CD8-positive, alpha-beta memory T cell (primary cell): ENCODE data around the gene FZR1. TPM values are rescaled to one million over a fixed set of nuclear protein-coding genes. Genes with fewer than 3 reads are reported as not detected.
A peak's percentile ranks its signal among the peaks of the same experiment; 100 is the strongest.

Experiments
- CTCF ChIA-PET: fragments of 350-600 bp; sonication (Branson Sonifier 250); formaldehyde crosslinking; loops from one replicate; lab custom pipeline; 2021; ENCODE audit warnings: antibody characterized with exemption; lab: Charles Lee
- POLR2A ChIA-PET: fragments of 350-600 bp; sonication (Branson Sonifier 250); formaldehyde crosslinking; loops from one replicate; lab custom pipeline; 2021; ENCODE audit warnings: antibody characterized with exemption; lab: Charles Lee
- DNase-seq, 5 donors: peaks; one replicate each; pipeline versions ENCODE4 v3.0.0 to v3.0.0-alpha.2; 2020 to 2022; ENCODE audit warnings: mixed read lengths in 1 of 5
- H3K27ac ChIP-seq: one replicate; pipeline ENCODE4 v1.7.0; 2013; ENCODE audit warnings: low read depth, mild to moderate bottlenecking, low read length, moderate library complexity
- H3K27me3 ChIP-seq: 2 replicates; pipeline ENCODE4 v1.7.0; 2013; ENCODE audit warnings: low read length, mild to moderate bottlenecking; ENCODE audit not compliant: insufficient read depth, poor library complexity, severe bottlenecking
- H3K36me3 ChIP-seq: 2 replicates; pipeline ENCODE4 v1.7.0; 2013; ENCODE audit warnings: mild to moderate bottlenecking, low read length, moderate library complexity; ENCODE audit not compliant: insufficient read depth
- H3K4me1 ChIP-seq: 2 replicates; pipeline ENCODE4 v1.7.0; 2013; ENCODE audit warnings: mild to moderate bottlenecking, low read length, moderate library complexity; ENCODE audit not compliant: insufficient read depth
- H3K4me3 ChIP-seq: 2 replicates; pipeline ENCODE4 v1.7.0; 2013; ENCODE audit warnings: mild to moderate bottlenecking, low read length
- H3K9me3 ChIP-seq: 2 replicates; pipeline ENCODE4 v1.7.0; 2013; ENCODE audit warnings: mild to moderate bottlenecking, low read length
- H3K27ac Mint-ChIP-seq, 8 donors: one replicate each; pipeline ENCODE4 v1.8.0; 2020 to 2021; ENCODE audit warnings: mixed read lengths in 8 of 8, mild to moderate bottlenecking in 6 of 8, inconsistent platforms in 3 of 8, moderate library complexity in 3 of 8
- H3K27me3 Mint-ChIP-seq, 2 donors: one replicate each; pipeline ENCODE4 v1.8.0; 2020 to 2021; ENCODE audit warnings: mixed read lengths in 2 of 2, mild to moderate bottlenecking in 1 of 2, moderate library complexity in 1 of 2
- H3K36me3 Mint-ChIP-seq, 3 donors: one replicate each; pipeline ENCODE4 v1.8.0; 2020 to 2021; ENCODE audit warnings: mixed read lengths in 3 of 3, inconsistent platforms in 1 of 3, mild to moderate bottlenecking in 1 of 3
- H3K4me1 Mint-ChIP-seq, 3 donors: one replicate each; pipeline ENCODE4 v1.8.0; 2020 to 2021; ENCODE audit warnings: mixed read lengths in 3 of 3, inconsistent platforms in 1 of 3, mild to moderate bottlenecking in 1 of 3
- H3K4me3 Mint-ChIP-seq, 7 donors: one replicate each; pipeline ENCODE4 v1.8.0; 2020 to 2021; ENCODE audit warnings: mixed read lengths in 7 of 7, mild to moderate bottlenecking in 6 of 7, moderate library complexity in 4 of 7, inconsistent platforms in 2 of 7
- H3K9me3 Mint-ChIP-seq, 5 donors: one replicate each; pipeline ENCODE4 v1.8.0; 2020 to 2022; ENCODE audit warnings: mixed read lengths in 5 of 5, mild to moderate bottlenecking in 3 of 5, moderate library complexity in 2 of 5, inconsistent platforms in 1 of 5
- polyA plus RNA-seq: library from polyadenylated mRNA; unstranded; fragments of 300-500 nt; fragmentation: Illumina TruSeq; gene quantifications from one replicate; pipeline ENCODE4 v1.2.3, GENCODE V29; 2021
- total RNA-seq, 2 experiments: library from RNA; stranded (reverse); gene quantifications; one replicate each; pipeline ENCODE4 v1.2.3, GENCODE V29; 2021

FZR1 gene
- total RNA-seq (10 to 100 TPM; 36.7 to 36.9 TPM), polyA plus RNA-seq (14.4 TPM)

GRCh38 chr19:3505598-3506383 is at the start of gene FZR1:
FZR1 (plus strand) TSS chr19:3506311; CDS start chr19:3522990, 16,679 bp downstream.
- H3K9me3 Mint-ChIP-seq, result no peaks in the 10 kb centered on the region
- Histone ChIP-seq H3K27me3 (no peaks in the 10 kb centered on the region), H3K4me1 (peaks cover 30% of the 10 kb centered on the region), H3K9me3 (no peaks in the 10 kb centered on the region), H3K27ac (peak within 1 kb of the TSS; percentile 95), H3K4me3 (peak within 1 kb of the TSS; percentile 73), H3K36me3 (peaks cover 2% of the 10 kb centered on the region)
- peak; percentile 100 for DNase-seq
- peaks cover 0 to 3% of the 10 kb centered on the region in 2 donors for H3K27me3 Mint-ChIP-seq
- ChIA-PET CTCF (no interaction called here), POLR2A (interaction anchor here (0.6 to 1.0 kb wide), 2 partner anchors 49 to 495 kb away, joined by 4 to 7 read pairs; no protein-coding TSS in a partner anchor)
- peak within 1 kb of the TSS; percentile 86 to 96 (median 90) for H3K4me3 Mint-ChIP-seq
- H3K4me1 Mint-ChIP-seq, result peaks cover 43 to 55% (median 51%) of the 10 kb centered on the region in 3 donors
- H3K27ac Mint-ChIP-seq, result peak within 1 kb of the TSS; percentile 95 to 100 (median 98)
- peaks cover 0 to 38% (median 0%) of the 10 kb centered on the region in 3 donors for H3K36me3 Mint-ChIP-seq

- Histone ChIP-seq H3K36me3 (peaks cover 3% of the 10 kb centered on the region), H3K9me3 (no peaks in the 10 kb centered on the region), H3K4me3 (no peak overlapping the region), H3K27me3 (no peaks in the 10 kb centered on the region), H3K4me1 (no peaks in the 10 kb centered on the region), H3K27ac (no peak overlapping the region)
- Mint-ChIP-seq H3K9me3 (no peaks in the 10 kb centered on the region), H3K27me3 (no peaks in the 10 kb centered on the region), H3K27ac (peak overlapping the region in 1 of 8 donors; percentile 66), H3K4me3 (no peak overlapping the region), H3K36me3 (peaks cover 0 to 30% (median 0%) of the 10 kb centered on the region in 3 donors), H3K4me1 (peaks cover 0 to 3% (median 0%) of the 10 kb centered on the region in 3 donors)
- no peak for DNase-seq
- POLR2A ChIA-PET, result no interaction called here
- CTCF ChIA-PET, result no interaction called here
Observed at GRCh38 chr19:3456925-3457527, 49.1 kb upstream of the FZR1 start.

- no peak overlapping the region for H3K4me3 Mint-ChIP-seq
- ChIA-PET POLR2A (no interaction called here), CTCF (no interaction called here)
- Histone ChIP-seq H3K4me1 (no peaks in the 10 kb centered on the region), H3K4me3 (no peak overlapping the region), H3K9me3 (no peaks in the 10 kb centered on the region), H3K36me3 (peaks cover 3% of the 10 kb centered on the region), H3K27ac (no peak overlapping the region), H3K27me3 (no peaks in the 10 kb centered on the region)
- H3K9me3 Mint-ChIP-seq, result no peaks in the 10 kb centered on the region
- peaks cover 0 to 3% (median 0%) of the 10 kb centered on the region in 3 donors for H3K4me1 Mint-ChIP-seq
- peaks cover 0 to 26% (median under 1%) of the 10 kb centered on the region in 3 donors for H3K36me3 Mint-ChIP-seq
- no peaks in the 10 kb centered on the region for H3K27me3 Mint-ChIP-seq
- no peak overlapping the region for H3K27ac Mint-ChIP-seq
- DNase-seq, result no peak
Observed at GRCh38 chr19:3457528-3458228, 48.4 kb upstream of the FZR1 start.

GRCh38 chr19:3458229-3459088 is 47.7 kb upstream of the FZR1 start:
- CTCF ChIA-PET, result interaction anchor here (0.9 kb wide), 1 partner anchor 153 kb away, joined by 3 read pairs; no protein-coding TSS in a partner anchor

GRCh38 chr19:3459089-3459881 is 46.8 kb upstream of the FZR1 start:
- no peak overlapping the region for H3K4me3 ChIP-seq
- ChIA-PET POLR2A (interaction anchor here (0.6 kb wide), 1 partner anchor 17 kb away, joined by 7 read pairs; no protein-coding TSS in a partner anchor), CTCF (interaction anchor here (0.9 kb wide), 1 partner anchor 154 kb away, joined by 3 read pairs; no protein-coding TSS in a partner anchor)
- no peak overlapping the region for H3K4me3 Mint-ChIP-seq
- peak overlapping the region in 2 of 8 donors; percentile 71 to 79 for H3K27ac Mint-ChIP-seq
- no peaks in the 10 kb centered on the region for H3K9me3 ChIP-seq
- H3K9me3 Mint-ChIP-seq, result no peaks in the 10 kb centered on the region
- no peak for DNase-seq
- peaks cover 0 to 19% (median 2%) of the 10 kb centered on the region in 3 donors for H3K36me3 Mint-ChIP-seq
- H3K4me1 Mint-ChIP-seq, result peaks cover 0 to 3% (median 0%) of the 10 kb centered on the region in 3 donors
- H3K27ac ChIP-seq, result no peak overlapping the region
- no peaks in the 10 kb centered on the region for H3K4me1 ChIP-seq
- H3K36me3 ChIP-seq, result peaks cover 3% of the 10 kb centered on the region
- H3K27me3 Mint-ChIP-seq, result no peaks in the 10 kb centered on the region
- no peaks in the 10 kb centered on the region for H3K27me3 ChIP-seq

More at GRCh38 chr19:3458229-3459088, 47.7 kb upstream of the FZR1 start:
- H3K4me1 Mint-ChIP-seq, result peaks cover 0 to 3% (median 0%) of the 10 kb centered on the region in 3 donors
- H3K9me3 ChIP-seq, result no peaks in the 10 kb centered on the region
- DNase-seq, result no peak
- H3K9me3 Mint-ChIP-seq, result no peaks in the 10 kb centered on the region
- H3K4me3 Mint-ChIP-seq, result no peak overlapping the region
- POLR2A ChIA-PET, result interaction anchor here (0.6 kb wide), 1 partner anchor 17 kb away, joined by 7 read pairs; no protein-coding TSS in a partner anchor
- no peaks in the 10 kb centered on the region for H3K27me3 Mint-ChIP-seq
- H3K36me3 Mint-ChIP-seq, result peaks cover 0 to 22% (median 2%) of the 10 kb centered on the region in 3 donors
- no peaks in the 10 kb centered on the region for H3K27me3 ChIP-seq
- no peak overlapping the region for H3K27ac ChIP-seq
- no peak overlapping the region for H3K4me3 ChIP-seq
- H3K36me3 ChIP-seq, result peaks cover 3% of the 10 kb centered on the region
- no peak overlapping the region for H3K27ac Mint-ChIP-seq
- no peaks in the 10 kb centered on the region for H3K4me1 ChIP-seq

- H3K36me3 ChIP-seq, result peaks cover 3% of the 10 kb centered on the region
- Mint-ChIP-seq H3K27ac (peak overlapping the region in 2 of 8 donors; percentile 11 to 61), H3K4me1 (peaks cover 0 to 3% (median 0%) of the 10 kb centered on the region in 3 donors), H3K4me3 (no peak overlapping the region), H3K36me3 (peaks cover 0 to 11% (median 2%) of the 10 kb centered on the region in 3 donors), H3K27me3 (no peaks in the 10 kb centered on the region), H3K9me3 (no peaks in the 10 kb centered on the region)
- H3K27me3 ChIP-seq, result no peaks in the 10 kb centered on the region
- no peaks in the 10 kb centered on the region for H3K4me1 ChIP-seq
- no peaks in the 10 kb centered on the region for H3K9me3 ChIP-seq
- ChIA-PET CTCF (interaction anchor here (1.7 kb wide), 1 partner anchor 13 kb away, joined by 6 read pairs; no protein-coding TSS in a partner anchor), POLR2A (no interaction called here)
- no peak for DNase-seq
- no peak overlapping the region for H3K4me3 ChIP-seq
- H3K27ac ChIP-seq, result no peak overlapping the region
Observed at GRCh38 chr19:3459965-3460582, 46.0 kb upstream of the FZR1 start.
